ENCODE data around the gene BMS1. TPM values are rescaled to one million over a fixed set of nuclear protein-coding genes. Genes with fewer than 3 reads are reported as not detected.
A peak's percentile ranks its signal among the peaks of the same experiment; 100 is the strongest.
"Not testable (repeated sequence)": the region's sequence is repeated elsewhere in the genome, so short reads cannot be mapped to it uniquely, and the experiment has no call there.

The BMS1 gene
- total RNA-seq, 1 donor from 2014 or later = 26.5 TPM

GRCh38 chr10:42866115-42866995 lies 83.8 kb downstream of the BMS1 start:
- peak; percentile 16 for DNase-seq (ENCODE audit: low read depth)

GRCh38 chr10:42867571-42867970 lies 85.0 kb downstream of the BMS1 start:
- DNase-seq (ENCODE audit: low read depth) = no peak

DNA sequence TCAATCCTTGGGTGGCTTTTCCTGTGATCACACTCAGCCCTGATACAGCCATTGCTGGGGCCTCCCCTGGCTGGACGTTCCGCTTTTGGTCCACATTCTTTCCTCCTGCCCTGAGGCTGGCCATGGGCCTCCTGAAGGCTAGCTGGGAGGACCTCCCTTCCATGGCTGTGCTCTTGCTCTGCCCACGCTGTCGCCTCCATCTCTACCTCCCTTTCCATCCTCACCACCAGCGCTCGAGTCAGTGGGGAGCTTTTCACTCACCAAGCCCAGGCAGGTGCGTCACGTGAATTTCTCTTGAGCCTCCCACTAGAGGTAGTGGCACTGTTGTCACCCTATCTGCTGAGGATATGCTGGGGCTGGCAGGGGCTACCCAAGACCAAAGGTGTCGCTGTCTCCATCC lies 85.9 kb downstream of the BMS1 start:
- DNase-seq (ENCODE audit: low read depth) = no peak

DNA sequence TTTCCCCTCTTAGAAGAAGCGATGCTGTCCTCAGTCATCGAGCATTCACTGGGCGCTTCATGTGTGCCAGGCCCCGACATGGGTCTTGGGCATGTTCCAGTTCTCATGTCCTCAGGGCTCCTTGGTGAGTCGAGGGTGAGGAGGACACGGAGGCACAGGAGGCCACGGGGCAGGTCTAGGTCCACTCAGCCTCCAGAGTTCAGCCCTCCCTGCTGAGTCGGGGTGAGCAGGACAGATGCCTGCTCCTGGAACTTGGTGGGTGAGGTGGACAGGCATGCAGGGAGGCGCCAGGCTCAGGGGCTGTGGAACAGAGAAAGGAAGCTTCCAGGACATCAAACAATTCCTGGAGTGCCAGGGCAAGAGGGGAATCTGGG lies 87.4 kb downstream of the BMS1 start:
- no peak for DNase-seq (ENCODE audit: low read depth)

DNA sequence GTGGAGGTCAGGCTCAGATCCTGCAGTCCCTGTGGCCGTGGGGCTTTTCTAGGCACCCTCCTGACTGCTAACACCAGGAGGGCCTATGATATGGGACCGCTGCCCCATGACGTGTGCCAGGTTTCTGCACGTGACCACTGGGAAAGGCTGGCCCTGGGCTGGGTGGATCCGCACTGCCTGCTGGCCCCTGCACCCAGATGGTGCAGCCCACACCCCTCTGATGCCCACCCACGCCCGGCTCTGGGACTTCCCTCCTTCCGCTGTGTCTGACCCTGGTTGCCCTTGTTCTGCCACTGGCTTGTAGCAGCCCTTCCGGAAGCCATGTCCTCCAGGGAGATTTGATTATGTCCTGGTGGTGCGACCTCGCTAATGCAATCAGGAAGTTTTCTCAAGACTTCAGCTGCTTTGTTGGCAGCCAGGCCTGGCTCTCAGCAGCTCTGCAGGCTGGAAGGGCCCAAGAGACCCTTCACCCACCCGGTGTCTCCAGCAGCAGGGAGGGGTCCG lies 88.6 kb downstream of the BMS1 start:
- DNase-seq (ENCODE audit: low read depth) = not testable (repeated sequence)

- DNase-seq (ENCODE audit: low read depth) = no peak
Measured at GRCh38 chr10:42871823-42872222, 89.2 kb downstream of the BMS1 start.

DNA sequence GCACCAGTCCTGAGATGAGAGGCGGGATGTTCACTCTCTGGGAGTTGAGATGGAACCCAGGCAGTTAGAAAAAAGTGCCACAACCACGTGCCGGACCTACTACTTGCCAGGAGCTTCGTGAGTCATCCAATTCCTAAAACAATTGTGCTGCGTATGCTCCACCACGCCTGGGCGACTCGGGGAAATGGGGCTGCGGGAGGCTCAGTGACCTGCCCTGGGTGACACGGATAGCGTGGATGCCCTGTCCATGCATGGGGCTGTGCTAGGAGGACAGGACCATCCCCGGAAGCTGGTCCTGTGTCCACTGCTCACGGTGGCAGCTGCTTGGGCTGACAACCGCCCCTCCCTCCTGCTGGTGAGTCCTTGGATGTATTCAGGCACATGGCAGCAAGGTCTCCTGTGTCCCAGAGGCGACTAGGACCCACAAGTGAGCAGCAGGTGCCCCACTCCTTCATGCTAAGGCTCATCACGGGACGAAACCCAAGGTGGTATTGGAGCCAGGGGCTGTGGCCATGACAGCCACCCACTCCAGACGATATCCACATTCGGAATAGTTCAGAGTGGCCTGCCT lies 90.4 kb downstream of the BMS1 start:
- no peak for DNase-seq (ENCODE audit: low read depth)

GRCh38 chr10:42874713-42875387 lies 92.3 kb downstream of the BMS1 start:
- DNase-seq (ENCODE audit: low read depth) = no peak

- DNase-seq (ENCODE audit: low read depth) = no peak
Measured at GRCh38 chr10:42875388-42875755, 92.8 kb downstream of the BMS1 start.

DNA sequence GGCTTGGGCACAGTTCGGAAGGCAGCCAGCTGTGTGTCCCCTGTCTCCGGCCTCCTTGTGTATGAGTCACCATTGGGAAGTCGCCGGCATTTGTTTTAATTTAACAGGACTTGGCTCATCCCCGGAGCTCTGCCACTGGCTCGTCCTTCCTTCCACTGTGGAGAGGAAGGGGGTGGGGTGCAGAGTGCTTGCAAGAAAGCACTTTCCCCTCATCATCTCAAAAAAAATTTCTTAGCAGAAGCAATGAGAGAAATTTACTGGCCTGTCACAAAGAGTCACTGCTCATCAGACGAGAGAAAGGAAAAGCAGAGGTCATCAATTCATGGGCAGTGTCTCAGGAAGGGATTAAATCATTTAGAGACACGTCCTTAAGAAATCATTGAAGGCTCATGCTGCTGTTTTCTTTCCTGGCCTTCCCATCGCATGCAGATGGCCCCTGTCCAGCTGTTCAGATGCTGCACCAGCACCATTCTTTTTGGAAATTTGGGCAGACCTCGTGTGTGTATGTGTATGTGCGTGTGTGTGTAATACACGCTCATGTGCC lies 93.3 kb downstream of the BMS1 start:
- DNase-seq (ENCODE audit: low read depth) = no peak

- no peak for DNase-seq (ENCODE audit: low read depth)
Measured at GRCh38 chr10:42876476-42876875, 93.9 kb downstream of the BMS1 start.

- DNase-seq (ENCODE audit: low read depth) = no peak
Measured at GRCh38 chr10:42876945-42877344, 94.3 kb downstream of the BMS1 start.

DNA sequence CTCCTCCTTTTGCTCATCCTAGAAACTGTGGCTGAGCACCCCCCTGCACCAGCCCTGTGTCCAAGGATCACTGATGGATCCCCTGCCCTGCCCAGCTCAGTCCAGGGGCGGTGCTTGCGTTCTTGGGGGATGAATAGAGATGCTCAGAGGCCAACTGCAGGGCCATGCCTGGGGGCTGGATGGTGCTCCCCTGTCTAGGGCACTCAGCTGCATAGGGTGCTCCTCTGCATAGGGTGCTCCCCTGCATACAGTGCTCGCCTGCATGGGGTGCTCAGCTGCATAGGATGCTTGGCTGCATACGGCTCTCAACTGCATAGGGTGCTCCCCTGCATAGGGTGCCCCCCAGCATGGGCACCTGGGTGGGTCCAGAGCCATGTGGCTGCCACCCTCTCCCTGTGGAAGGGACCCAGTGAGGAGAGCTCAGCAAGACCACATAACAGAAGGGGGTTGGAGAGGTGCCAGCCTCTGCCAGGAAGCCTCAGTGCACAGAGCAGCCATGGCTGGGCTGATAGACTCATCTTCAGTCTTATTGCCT lies 95.0 kb downstream of the BMS1 start:
- DNase-seq (ENCODE audit: low read depth) = no peak

- DNase-seq (ENCODE audit: low read depth) = no peak
Measured at GRCh38 chr10:42878134-42878820, 95.7 kb downstream of the BMS1 start.

- DNase-seq (ENCODE audit: low read depth) = no peak
Measured at GRCh38 chr10:42878821-42879195, 96.2 kb downstream of the BMS1 start.

- no peak for DNase-seq (ENCODE audit: low read depth)
Measured at GRCh38 chr10:42879380-42880254, 97.0 kb downstream of the BMS1 start.

DNA sequence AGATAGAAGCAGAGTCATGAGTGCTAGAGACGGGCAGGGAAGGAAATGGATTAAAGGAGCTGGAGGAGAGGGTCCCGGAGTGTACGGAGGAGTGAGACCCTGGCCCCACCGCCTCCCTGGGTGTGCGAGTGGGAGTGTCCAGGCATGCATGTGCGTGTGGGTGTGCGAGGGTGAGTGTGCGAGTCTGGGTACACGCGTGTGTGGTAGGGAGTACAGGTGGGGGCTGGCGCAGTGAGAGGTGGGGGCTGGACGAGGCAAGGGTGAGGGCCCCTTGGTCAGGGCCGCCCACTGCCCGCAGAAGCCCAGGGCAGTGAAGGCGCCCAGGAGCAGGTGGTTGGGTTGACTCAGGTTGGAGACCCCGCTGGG lies 97.6 kb downstream of the BMS1 start:
- DNase-seq (ENCODE audit: low read depth) = no peak

GRCh38 chr10:42882597-42882996 lies 100.0 kb downstream of the BMS1 start:
- no peak for DNase-seq (ENCODE audit: low read depth)

All from renal cortical epithelial cell (primary cell).